Glutamatergic neuron (in vitro differentiated cells): ENCODE data around the gene WDR37. TPM values are rescaled to one million over a fixed set of nuclear protein-coding genes. Genes with fewer than 3 reads are reported as not detected.

Experiments used
- DNase-seq: peaks from one replicate; pipeline ENCODE4 v3.0.0; 2022
- H3K27ac Mint-ChIP-seq: one replicate; pipeline ENCODE4 v1.8.0; 2020; ENCODE audit warnings: mild to moderate bottlenecking, mixed read lengths, inconsistent platforms; ENCODE audit not compliant: unreplicated experiment
- H3K27me3 Mint-ChIP-seq: one replicate; pipeline ENCODE4 v1.8.0; 2020; ENCODE audit warnings: mild to moderate bottlenecking, moderate library complexity, mixed read lengths, inconsistent platforms; ENCODE audit not compliant: unreplicated experiment
- H3K36me3 Mint-ChIP-seq: one replicate; pipeline ENCODE4 v1.8.0; 2020; ENCODE audit warnings: mild to moderate bottlenecking, mixed read lengths, inconsistent platforms; ENCODE audit not compliant: unreplicated experiment
- H3K4me1 Mint-ChIP-seq: one replicate; pipeline ENCODE4 v1.8.0; 2020; ENCODE audit warnings: mild to moderate bottlenecking, low read depth, mixed read lengths, inconsistent platforms; ENCODE audit not compliant: unreplicated experiment
- H3K4me3 Mint-ChIP-seq: one replicate; pipeline ENCODE4 v1.8.0; 2020; ENCODE audit warnings: mild to moderate bottlenecking, mixed read lengths, inconsistent platforms; ENCODE audit not compliant: unreplicated experiment
- H3K9me3 Mint-ChIP-seq: one replicate; pipeline ENCODE4 v1.8.0; 2020; ENCODE audit warnings: mild to moderate bottlenecking, moderate library complexity, mixed read lengths, inconsistent platforms; ENCODE audit not compliant: unreplicated experiment
- CTCF ChIP-seq: fragments of 200-600 bp; sonication (generic); IDR thresholded peaks from one replicate; pipeline ENCODE4 v1.5.0; 2021; ENCODE audit not compliant: partially characterized antibody, unreplicated experiment
- total RNA-seq: library from RNA; stranded (reverse); fragmentation: NEBNext Ultra II Directional; extraction: Animal tissue kit (Norgen Biotek cat#: 25700); gene quantifications from one replicate; pipeline ENCODE4 v1.2.1, GENCODE V29; 2021; ENCODE audit not compliant: unreplicated experiment

The WDR37 gene
- total RNA-seq, 1 donor from 2014 or later = 27.8 TPM

GRCh38 chr10:1149793-1150637 lies 93.8 kb downstream of the WDR37 start:
- H3K4me1 Mint-ChIP-seq = peaks cover 5% of the 10 kb centered on the region
- no peak overlapping the region for H3K4me3 Mint-ChIP-seq
- H3K27me3 Mint-ChIP-seq = no peaks in the 10 kb centered on the region
- no peak for DNase-seq
- no peak overlapping the region for H3K27ac Mint-ChIP-seq
- H3K9me3 Mint-ChIP-seq = peaks cover 4% of the 10 kb centered on the region
- no peak for TF ChIP-seq CTCF
- peaks cover 22% of the 10 kb centered on the region for H3K36me3 Mint-ChIP-seq

GRCh38 chr10:1150638-1150955 lies 94.4 kb downstream of the WDR37 start:
- peaks cover 5% of the 10 kb centered on the region for H3K9me3 Mint-ChIP-seq
- peak overlapping the region; percentile 55 for H3K27ac Mint-ChIP-seq
- peaks cover 5% of the 10 kb centered on the region for H3K4me1 Mint-ChIP-seq
- TF ChIP-seq CTCF = no peak
- DNase-seq = no peak
- H3K4me3 Mint-ChIP-seq = no peak overlapping the region
- H3K36me3 Mint-ChIP-seq = peaks cover 22% of the 10 kb centered on the region
- H3K27me3 Mint-ChIP-seq = no peaks in the 10 kb centered on the region

GRCh38 chr10:1151076-1152033 lies 95.2 kb downstream of the WDR37 start:
- no peak overlapping the region for H3K4me3 Mint-ChIP-seq
- H3K27ac Mint-ChIP-seq = no peak overlapping the region
- peaks cover 5% of the 10 kb centered on the region for H3K4me1 Mint-ChIP-seq
- peaks cover 16% of the 10 kb centered on the region for H3K36me3 Mint-ChIP-seq
- peaks cover 3% of the 10 kb centered on the region for H3K9me3 Mint-ChIP-seq
- no peaks in the 10 kb centered on the region for H3K27me3 Mint-ChIP-seq
- no peak for DNase-seq
- TF ChIP-seq CTCF = no peak

GRCh38 chr10:1152386-1153250 lies 96.4 kb downstream of the WDR37 start:
- peaks cover 8% of the 10 kb centered on the region for H3K36me3 Mint-ChIP-seq

More at GRCh38 chr10:1152386-1153250, 96.4 kb downstream of the WDR37 start:
- H3K27me3 Mint-ChIP-seq = peaks cover 3% of the 10 kb centered on the region
- H3K4me1 Mint-ChIP-seq = peaks cover 5% of the 10 kb centered on the region
- H3K9me3 Mint-ChIP-seq = peaks cover 1% of the 10 kb centered on the region
- no peak for DNase-seq
- H3K27ac Mint-ChIP-seq = no peak overlapping the region
- H3K4me3 Mint-ChIP-seq = no peak overlapping the region
- no peak for TF ChIP-seq CTCF
